Forelimb muscle (tissue), 1 donor: ENCODE results near the gene PTPA. TPM values are rescaled to one million over a fixed set of nuclear protein-coding genes. Genes with fewer than 3 reads are reported as not detected.
"Not testable (repeated sequence)": the region's sequence is repeated elsewhere in the genome, so short reads cannot be mapped to it uniquely, and the experiment has no call there.

Experiments
- DNase-seq: peaks from one replicate; pipeline ENCODE4 v3.0.0-alpha.2; 2013; ENCODE audit warnings: low read depth
- polyA plus RNA-seq: library from polyadenylated mRNA; unstranded; fragments of 120-200 nt; gene quantifications from one replicate; pipeline ENCODE4 v1.2.1, GENCODE V29; 2013; ENCODE audit not compliant: insufficient read length

PTPA gene
- polyA plus RNA-seq, 1 donor, result 131 TPM

- DNase-seq, result no peak
Observed at GRCh38 chr9:129154866-129155477, 43.8 kb downstream of the PTPA start.

- DNase-seq, result no peak
Observed at GRCh38 chr9:129156163-129156562, 44.9 kb downstream of the PTPA start.

GRCh38 chr9:129160712-129161533 is 49.7 kb downstream of the PTPA start:
- no peak for DNase-seq

- no peak for DNase-seq
Observed at GRCh38 chr9:129161534-129161837, 50.3 kb downstream of the PTPA start.

- no peak for DNase-seq
Observed at GRCh38 chr9:129162497-129163197, 51.4 kb downstream of the PTPA start.

- not testable (repeated sequence) for DNase-seq
Observed at GRCh38 chr9:129163198-129163670, 52.0 kb downstream of the PTPA start.

GRCh38 chr9:129163753-129164152 is 52.5 kb downstream of the PTPA start:
- DNase-seq, result no peak

GRCh38 chr9:129164246-129164930 is 53.2 kb downstream of the PTPA start:
- DNase-seq, result peak; percentile 93

- DNase-seq, result no peak
Observed at GRCh38 chr9:129165198-129165597, 54.0 kb downstream of the PTPA start.

- DNase-seq, result no peak
Observed at GRCh38 chr9:129166623-129167557, 55.7 kb downstream of the PTPA start.

- no peak for DNase-seq
Observed at GRCh38 chr9:129170229-129170628, 59.0 kb downstream of the PTPA start.

GRCh38 chr9:129171993-129172751 is 61.0 kb downstream of the PTPA start:
- no peak for DNase-seq

- DNase-seq, result no peak
Observed at GRCh38 chr9:129172816-129173215, 61.6 kb downstream of the PTPA start.

GRCh38 chr9:129173296-129174101 is 62.3 kb downstream of the PTPA start:
- no peak for DNase-seq

- DNase-seq, result peak; percentile 85
Observed at GRCh38 chr9:129174102-129174723, 63.0 kb downstream of the PTPA start.

GRCh38 chr9:129174724-129175514 is 63.7 kb downstream of the PTPA start:
- no peak for DNase-seq

- DNase-seq, result no peak
Observed at GRCh38 chr9:129175515-129175824, 64.3 kb downstream of the PTPA start.
